Keratinocyte (primary cell): ENCODE results near the gene NFATC2. TPM values are rescaled to one million over a fixed set of nuclear protein-coding genes. Genes with fewer than 3 reads are reported as not detected.

Experiments used
- DNase-seq: peaks from one replicate; pipeline ENCODE4 v3.0.0-alpha.2; 2011; ENCODE audit warnings: low read depth, missing footprints, low spot score
- FAIRE-seq: peaks from 2 replicates; lab custom pipeline; 2011; peaks lifted over from hg19 to GRCh38; lab: Jason Lieb, UNC
- H2AFZ ChIP-seq: 2 replicates; pipeline ENCODE4 v1.6.0; 2012; ENCODE audit warnings: low read length, control low read depth, inconsistent platforms; ENCODE audit not compliant: control insufficient read depth
- H3K27ac ChIP-seq: 2 replicates; pipeline ENCODE4 v1.5.1; 2011; ENCODE audit warnings: low read length; ENCODE audit not compliant: control insufficient read depth, insufficient read depth
- H3K27me3 ChIP-seq: 3 replicates; pipeline ENCODE4 v1.6.0; 2011; ENCODE audit warnings: low read length; ENCODE audit not compliant: control insufficient read depth, insufficient read depth; ENCODE audit errors: extremely low read depth
- H3K36me3 ChIP-seq, 2 experiments: 2 replicates in 1 of 2; 3 replicates in 1 of 2; pipeline ENCODE4 v1.5.1; 2011; ENCODE audit warnings: low read length in 2 of 2, mild to moderate bottlenecking in 1 of 2; ENCODE audit not compliant: control insufficient read depth in 2 of 2, insufficient read depth in 2 of 2; ENCODE audit errors: extremely low read depth in 1 of 2
- H3K4me1 ChIP-seq: 3 replicates; pipeline ENCODE4 v1.5.1; 2011; ENCODE audit warnings: low read length; ENCODE audit not compliant: control insufficient read depth, insufficient read depth; ENCODE audit errors: extremely low read depth
- H3K4me2 ChIP-seq: 3 replicates; pipeline ENCODE4 v1.6.0; 2011; ENCODE audit warnings: low read depth, low read length; ENCODE audit not compliant: control insufficient read depth, insufficient read depth; ENCODE audit errors: extremely low read depth
- H3K4me3 ChIP-seq, 3 experiments: fragments of 200-600 bp in 1 of 3; sonication (generic) in 1 of 3; 2 replicates in 2 of 3; 3 replicates in 1 of 3; pipeline ENCODE4 v1.5.1; 2011 to 2016; ENCODE audit warnings: low read length in 3 of 3, mild to moderate bottlenecking in 3 of 3, control low read depth in 2 of 3, inconsistent platforms in 1 of 3, low read depth in 1 of 3, mixed read lengths in 1 of 3, mixed run types in 1 of 3, moderate library complexity in 1 of 3; ENCODE audit not compliant: control insufficient read depth in 2 of 3, insufficient read depth in 2 of 3; ENCODE audit errors: extremely low read depth in 1 of 3
- H3K79me2 ChIP-seq: 2 replicates; pipeline ENCODE4 v1.6.0; 2012; ENCODE audit warnings: low read length; ENCODE audit not compliant: control insufficient read depth, insufficient read depth
- H3K9ac ChIP-seq: 3 replicates; pipeline ENCODE4 v1.6.0; 2011; ENCODE audit warnings: low read length; ENCODE audit not compliant: control insufficient read depth, insufficient read depth; ENCODE audit errors: extremely low read depth
- H3K9me1 ChIP-seq: 3 replicates; pipeline ENCODE4 v1.6.0; 2011; ENCODE audit warnings: low read length; ENCODE audit not compliant: control insufficient read depth, insufficient read depth; ENCODE audit errors: extremely low read depth
- H3K9me3 ChIP-seq: 2 replicates; pipeline ENCODE4 v1.5.1; 2012; ENCODE audit warnings: low read depth, low read length; ENCODE audit not compliant: control insufficient read depth
- H4K20me1 ChIP-seq: 3 replicates; pipeline ENCODE4 v1.6.0; 2011; ENCODE audit warnings: low read length; ENCODE audit not compliant: control insufficient read depth, insufficient read depth; ENCODE audit errors: extremely low read depth
- EZH2 ChIP-seq: IDR thresholded peaks from one replicate; pipeline ENCODE4 v1.6.1; 2012; ENCODE audit warnings: inconsistent platforms, mild to moderate bottlenecking, low read length, moderate library complexity
- dilution Hi-C: fragments of 300-500 bp; cut with MboI; formaldehyde crosslinking; loops from one replicate; pipeline ENCODE4 v1.7.0; 2020; ENCODE audit warnings: low sequenced_read_pairs; ENCODE audit not compliant: extremely low pct_ligation_motif_present
- polyA plus RNA-seq, 5 experiments: library from polyadenylated mRNA; depleted of rRNA in 3 of 5; stranded (reverse) in 3 of 5; stranded (forward) in 1 of 5; unstranded in 1 of 5; fragments of >200 nt; gene quantifications; 1 replicate in 1 of 5; 2 replicates in 3 of 5; 3 replicates in 1 of 5; pipeline versions ENCODE4 v1.2.1 to v1.2.3, GENCODE V29; 2011 to 2012; ENCODE audit warnings: missing spikeins in 2 of 5, low read depth in 1 of 5, low replicate concordance in 1 of 5
- TF ChIP-seq, protein P1 (sequence below), 3 experiments: IDR thresholded peaks in 1 of 3; conservative IDR thresholded peaks in 1 of 3; optimal IDR thresholded peaks in 1 of 3; 2 replicates in 2 of 3; 3 replicates in 1 of 3; pipeline versions ENCODE3 to v1.5.1; 2011; ENCODE audit warnings: low read length in 3 of 3, mild to moderate bottlenecking in 3 of 3, moderate library complexity in 2 of 3, control low read depth in 1 of 3, inconsistent platforms in 1 of 3; ENCODE audit not compliant: insufficient read depth in 2 of 3; ENCODE audit errors: extremely low read depth in 1 of 3

NFATC2 gene
- polyA plus RNA-seq, 1 donor (not counting 4 experiments of a cell fraction or from before 2014, with no cell fraction given), result 0.05 TPM

DNA sequence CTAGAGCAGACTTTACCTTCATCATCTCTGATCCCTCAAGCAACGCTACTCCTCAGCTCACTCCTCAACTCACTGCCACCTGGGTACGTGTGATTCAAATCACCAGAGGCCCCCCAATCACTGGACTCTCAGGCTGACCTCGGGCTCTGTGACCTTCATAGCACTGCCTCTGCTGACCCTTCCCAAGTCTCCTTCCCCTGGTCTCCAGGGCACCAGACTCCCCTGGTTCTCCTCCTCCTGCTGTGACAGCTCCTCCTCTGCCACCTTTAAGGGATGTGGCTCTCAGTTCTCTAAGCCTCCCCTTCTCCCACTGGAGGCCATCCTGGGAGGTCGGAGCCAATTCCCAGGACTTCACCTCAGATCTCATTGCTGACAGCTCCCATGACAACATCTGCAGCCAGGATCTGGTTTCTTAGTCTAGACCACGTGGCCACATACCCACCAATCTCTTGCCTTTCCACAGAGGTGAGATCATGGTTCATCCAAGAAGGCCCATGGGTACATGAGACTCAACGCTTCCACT is 90.4 kb downstream of the NFATC2 start:
- DNase-seq (no peak), FAIRE-seq (no peak)
- Histone ChIP-seq H3K9me1 (no peaks in the 10 kb centered on the region), H3K4me2 (no peak overlapping the region), H2AFZ (no peak overlapping the region), H3K27me3 (peaks cover 11% of the 10 kb centered on the region), H3K9ac (no peak overlapping the region), H4K20me1 (peaks cover 3% of the 10 kb centered on the region), H3K4me3 (no peak overlapping the region), H3K79me2 (no peaks in the 10 kb centered on the region), H3K4me1 (peaks cover 16% of the 10 kb centered on the region), H3K36me3 (no peaks in the 10 kb centered on the region), H3K27ac (no peak overlapping the region), H3K9me3 (peaks cover 2% of the 10 kb centered on the region)
- dilution Hi-C loops, result no loop called here
- TF ChIP-seq, protein P1, sequence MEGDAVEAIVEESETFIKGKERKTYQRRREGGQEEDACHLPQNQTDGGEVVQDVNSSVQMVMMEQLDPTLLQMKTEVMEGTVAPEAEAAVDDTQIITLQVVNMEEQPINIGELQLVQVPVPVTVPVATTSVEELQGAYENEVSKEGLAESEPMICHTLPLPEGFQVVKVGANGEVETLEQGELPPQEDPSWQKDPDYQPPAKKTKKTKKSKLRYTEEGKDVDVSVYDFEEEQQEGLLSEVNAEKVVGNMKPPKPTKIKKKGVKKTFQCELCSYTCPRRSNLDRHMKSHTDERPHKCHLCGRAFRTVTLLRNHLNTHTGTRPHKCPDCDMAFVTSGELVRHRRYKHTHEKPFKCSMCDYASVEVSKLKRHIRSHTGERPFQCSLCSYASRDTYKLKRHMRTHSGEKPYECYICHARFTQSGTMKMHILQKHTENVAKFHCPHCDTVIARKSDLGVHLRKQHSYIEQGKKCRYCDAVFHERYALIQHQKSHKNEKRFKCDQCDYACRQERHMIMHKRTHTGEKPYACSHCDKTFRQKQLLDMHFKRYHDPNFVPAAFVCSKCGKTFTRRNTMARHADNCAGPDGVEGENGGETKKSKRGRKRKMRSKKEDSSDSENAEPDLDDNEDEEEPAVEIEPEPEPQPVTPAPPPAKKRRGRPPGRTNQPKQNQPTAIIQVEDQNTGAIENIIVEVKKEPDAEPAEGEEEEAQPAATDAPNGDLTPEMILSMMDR (optimal IDR thresholded peaks at IDR 0.05 in 1 of 3, IDR thresholded peaks at IDR 0.05 in 1 of 3, conservative IDR thresholded peaks at IDR 0.05 in 1 of 3; ENCODE audit: extremely low read depth in 1 of 3, insufficient read depth in 2 of 3, low read length in 3 of 3), result no peak
- no peak for TF ChIP-seq EZH2

DNA sequence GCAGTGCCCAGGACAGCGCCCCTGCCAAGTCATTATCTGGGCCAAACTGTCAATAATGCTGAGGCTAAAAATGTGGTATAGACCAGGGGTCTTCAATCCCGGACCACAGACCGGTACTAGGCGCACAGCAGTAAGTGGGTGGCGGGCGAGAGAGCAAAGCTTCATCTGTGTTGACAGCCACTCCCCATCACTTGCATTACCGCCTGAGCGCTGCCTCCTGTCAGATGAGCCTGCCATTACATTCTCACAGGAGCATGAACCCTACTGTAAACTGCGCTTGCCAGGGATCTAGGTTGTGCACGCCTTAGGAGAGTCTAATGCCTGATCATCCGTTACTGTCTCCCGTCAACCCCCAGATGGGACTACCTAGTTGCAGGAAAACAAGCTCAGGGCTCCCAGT is 91.0 kb downstream of the NFATC2 start:
- Histone ChIP-seq H3K36me3 (no peaks in the 10 kb centered on the region), H4K20me1 (no peaks in the 10 kb centered on the region), H3K79me2 (no peaks in the 10 kb centered on the region), H3K4me3 (no peak overlapping the region), H3K9me1 (no peaks in the 10 kb centered on the region), H3K27ac (no peak overlapping the region), H3K4me1 (peaks cover 16% of the 10 kb centered on the region), H3K9ac (no peak overlapping the region), H2AFZ (no peak overlapping the region), H3K27me3 (peaks cover 11% of the 10 kb centered on the region), H3K9me3 (peaks cover 2% of the 10 kb centered on the region), H3K4me2 (no peak overlapping the region)
- DNase-seq (no peak), FAIRE-seq (no peak)
- TF ChIP-seq, protein P1 (optimal IDR thresholded peaks at IDR 0.05 in 1 of 3, IDR thresholded peaks at IDR 0.05 in 1 of 3, conservative IDR thresholded peaks at IDR 0.05 in 1 of 3; ENCODE audit: extremely low read depth in 1 of 3, insufficient read depth in 2 of 3, low read length in 3 of 3), result no peak
- TF ChIP-seq EZH2, result no peak
- dilution Hi-C loops, result no loop called here
